Lower leg skin (tissue), 3 donors: Measurements from ENCODE around the gene SOAT2.

ENCODE experiments used
- POLR2A ChIP-seq, 2 donors: fragments of 450-650 bp; IDR thresholded peaks; one replicate each; pipeline ENCODE4 v1.6.1; 2016 to 2017; ENCODE audit warnings: antibody characterized with exemption in 2 of 2, mild to moderate bottlenecking in 1 of 2, moderate library complexity in 1 of 2
- TF ChIP-seq, protein P1 (sequence below), 3 donors: fragments of 450-650 bp; IDR thresholded peaks; one replicate each; pipeline ENCODE4 v1.5.1; 2016; ENCODE audit warnings: antibody characterized with exemption in 3 of 3, mild to moderate bottlenecking in 3 of 3, moderate library complexity in 2 of 3

DNA sequence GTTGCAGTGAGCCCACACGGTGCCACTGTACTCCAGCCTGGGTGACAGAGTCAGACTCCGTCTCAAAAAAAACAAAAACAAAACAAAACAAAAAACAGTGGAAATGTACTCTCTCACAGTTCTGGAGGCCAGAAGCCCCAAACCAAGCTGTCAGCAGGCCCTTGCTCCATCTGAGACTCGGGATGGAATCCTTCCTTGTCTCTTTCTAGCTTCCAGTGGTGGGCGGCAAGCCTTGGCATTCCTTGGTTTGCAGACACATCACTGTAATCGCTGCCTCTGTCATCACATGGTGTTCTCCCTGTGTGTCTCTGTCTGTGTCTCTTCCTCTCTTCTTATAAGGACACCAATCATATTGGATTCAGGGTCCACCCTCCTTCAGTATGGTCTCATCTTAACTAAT lies 47.0 kb upstream of the SOAT2 start:
- TF ChIP-seq, protein P1, sequence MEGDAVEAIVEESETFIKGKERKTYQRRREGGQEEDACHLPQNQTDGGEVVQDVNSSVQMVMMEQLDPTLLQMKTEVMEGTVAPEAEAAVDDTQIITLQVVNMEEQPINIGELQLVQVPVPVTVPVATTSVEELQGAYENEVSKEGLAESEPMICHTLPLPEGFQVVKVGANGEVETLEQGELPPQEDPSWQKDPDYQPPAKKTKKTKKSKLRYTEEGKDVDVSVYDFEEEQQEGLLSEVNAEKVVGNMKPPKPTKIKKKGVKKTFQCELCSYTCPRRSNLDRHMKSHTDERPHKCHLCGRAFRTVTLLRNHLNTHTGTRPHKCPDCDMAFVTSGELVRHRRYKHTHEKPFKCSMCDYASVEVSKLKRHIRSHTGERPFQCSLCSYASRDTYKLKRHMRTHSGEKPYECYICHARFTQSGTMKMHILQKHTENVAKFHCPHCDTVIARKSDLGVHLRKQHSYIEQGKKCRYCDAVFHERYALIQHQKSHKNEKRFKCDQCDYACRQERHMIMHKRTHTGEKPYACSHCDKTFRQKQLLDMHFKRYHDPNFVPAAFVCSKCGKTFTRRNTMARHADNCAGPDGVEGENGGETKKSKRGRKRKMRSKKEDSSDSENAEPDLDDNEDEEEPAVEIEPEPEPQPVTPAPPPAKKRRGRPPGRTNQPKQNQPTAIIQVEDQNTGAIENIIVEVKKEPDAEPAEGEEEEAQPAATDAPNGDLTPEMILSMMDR (IDR thresholded peaks at IDR 0.05) = no peak
- no peak for TF ChIP-seq POLR2A (IDR thresholded peaks at IDR 0.05)
